Naive B cell (primary cell): ENCODE results near the gene SIGLEC14. TPM values are rescaled to one million over a fixed set of nuclear protein-coding genes. Genes with fewer than 3 reads are reported as not detected.
"Not testable (repeated sequence)": the region's sequence is repeated elsewhere in the genome, so short reads cannot be mapped to it uniquely, and the experiment has no call there.

Source experiments
- ATAC-seq, 2 donors: fragments of 150-1000 bp; cut with Tn5 transposase; 2 replicates each; pipeline ENCODE4 v1.10.0; 2021; ENCODE audit warnings: low read depth in 2 of 2, mild to moderate bottlenecking in 2 of 2, moderate library complexity in 2 of 2
- DNase-seq: peaks from one replicate; pipeline ENCODE4 v3.0.0; 2022
- H3K27ac Mint-ChIP-seq, 6 donors: one replicate each; pipeline ENCODE4 v1.8.0; 2020 to 2022; ENCODE audit warnings: mild to moderate bottlenecking in 6 of 6, mixed read lengths in 6 of 6, moderate library complexity in 5 of 6, inconsistent platforms in 2 of 6
- H3K27me3 Mint-ChIP-seq, 3 donors: one replicate each; pipeline ENCODE4 v1.8.0; 2021 to 2022; ENCODE audit warnings: mixed read lengths in 3 of 3, mild to moderate bottlenecking in 1 of 3
- H3K36me3 Mint-ChIP-seq, 2 donors: one replicate each; pipeline ENCODE4 v1.8.0; 2020 to 2022; ENCODE audit warnings: mixed read lengths in 2 of 2, inconsistent platforms in 1 of 2, mild to moderate bottlenecking in 1 of 2
- H3K4me1 Mint-ChIP-seq, 3 donors: one replicate each; pipeline ENCODE4 v1.8.0; 2020 to 2022; ENCODE audit warnings: mixed read lengths in 3 of 3, inconsistent platforms in 1 of 3, mild to moderate bottlenecking in 1 of 3, moderate library complexity in 1 of 3
- H3K4me3 Mint-ChIP-seq, 8 donors: one replicate each; pipeline ENCODE4 v1.8.0; 2020 to 2022; ENCODE audit warnings: mild to moderate bottlenecking in 8 of 8, mixed read lengths in 8 of 8, moderate library complexity in 8 of 8, inconsistent platforms in 2 of 8
- H3K9me3 Mint-ChIP-seq, 7 donors: one replicate each; pipeline ENCODE4 v1.8.0; 2020 to 2022; ENCODE audit warnings: mixed read lengths in 7 of 7, mild to moderate bottlenecking in 5 of 7, inconsistent platforms in 2 of 7, moderate library complexity in 1 of 7
- polyA plus RNA-seq, 6 donors: library from polyadenylated mRNA; unstranded; fragments of 300-500 nt; fragmentation: Illumina TruSeq; gene quantifications; one replicate each; pipeline ENCODE4 v1.2.3, GENCODE V29; 2021; ENCODE audit warnings: low read depth in 6 of 6

SIGLEC14 gene, protein sequence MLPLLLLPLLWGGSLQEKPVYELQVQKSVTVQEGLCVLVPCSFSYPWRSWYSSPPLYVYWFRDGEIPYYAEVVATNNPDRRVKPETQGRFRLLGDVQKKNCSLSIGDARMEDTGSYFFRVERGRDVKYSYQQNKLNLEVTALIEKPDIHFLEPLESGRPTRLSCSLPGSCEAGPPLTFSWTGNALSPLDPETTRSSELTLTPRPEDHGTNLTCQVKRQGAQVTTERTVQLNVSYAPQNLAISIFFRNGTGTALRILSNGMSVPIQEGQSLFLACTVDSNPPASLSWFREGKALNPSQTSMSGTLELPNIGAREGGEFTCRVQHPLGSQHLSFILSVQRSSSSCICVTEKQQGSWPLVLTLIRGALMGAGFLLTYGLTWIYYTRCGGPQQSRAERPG
- 10 to 100 TPM; 14.3 to 27.2 (median 19.9) TPM for polyA plus RNA-seq

DNA sequence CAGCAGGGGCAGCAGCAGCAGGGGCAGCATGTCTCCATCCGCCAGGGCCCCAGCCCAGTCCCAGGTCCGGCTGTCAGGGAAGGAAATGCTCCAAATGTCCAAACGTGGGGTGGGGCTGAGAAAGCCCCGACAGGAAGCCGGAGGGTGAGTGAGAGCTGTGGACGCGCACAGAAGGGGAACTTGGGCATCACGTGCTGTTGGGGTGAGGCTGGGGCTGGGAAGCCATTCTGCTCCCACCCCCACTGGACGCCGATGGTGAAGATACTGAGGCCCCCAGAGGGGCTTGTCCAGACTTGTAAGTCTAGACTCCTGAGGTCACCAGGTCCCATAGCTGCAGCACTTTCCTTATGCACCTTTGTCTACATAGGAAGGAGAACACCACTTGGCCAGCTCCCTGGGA, at the start of gene SIGLEC14:
TSS of gene SIGLEC14 (minus strand) at position 96 of the 400 bp plus-strand sequence. CDS start at position 30, 66 bp downstream.
- not testable (repeated sequence) for H3K9me3 Mint-ChIP-seq
- peak within 1 kb of the TSS; percentile 90 to 99 (median 94) for H3K4me3 Mint-ChIP-seq

DNA sequence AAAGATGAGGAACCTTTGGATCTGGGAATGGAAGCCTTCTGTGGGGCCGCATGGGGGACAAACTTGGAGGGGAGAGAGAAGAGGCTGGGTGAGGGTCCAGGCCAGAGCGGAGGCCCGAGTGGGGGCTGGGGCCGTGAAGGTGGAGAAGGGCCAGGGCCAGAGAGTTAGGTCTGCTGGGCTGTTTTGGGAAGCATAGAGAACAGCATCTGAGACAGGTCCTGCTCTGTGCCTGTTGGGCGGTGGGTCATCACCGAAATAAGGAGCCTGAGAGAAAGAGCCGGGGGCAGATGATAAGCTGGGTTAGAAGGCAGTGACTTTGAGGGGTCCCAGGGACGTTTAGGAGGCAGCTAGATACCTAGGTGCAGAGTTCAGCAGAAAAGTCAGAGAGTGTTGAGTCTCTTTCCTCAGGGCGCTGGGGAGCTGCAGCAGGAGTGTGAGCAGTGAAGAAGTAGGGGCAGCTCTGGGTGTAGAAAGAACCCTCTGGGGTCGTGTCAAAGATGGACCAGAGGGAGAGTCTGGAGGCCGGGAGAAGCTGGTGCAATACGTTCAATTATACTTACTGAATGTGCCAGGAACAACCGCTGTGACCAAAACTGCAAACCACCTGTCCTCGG, 49.2 kb upstream of the SIGLEC14 start:
- Mint-ChIP-seq H3K27me3 (peaks cover 21 to 81% (median 62%) of the 10 kb centered on the region in 3 donors), H3K4me3 (no peak overlapping the region), H3K36me3 (peaks cover 3 to 9% of the 10 kb centered on the region in 2 donors), H3K9me3 (peaks cover 0 to 4% (median 2%) of the 10 kb centered on the region in 7 donors), H3K27ac (peak overlapping the region in 2 of 6 donors; percentile 53 to 64), H3K4me1 (peaks cover 0 to 12% (median 10%) of the 10 kb centered on the region in 3 donors)
- no peak for ATAC-seq
- no peak for DNase-seq

More for the DNA sequence above, at the start of gene SIGLEC14:
- DNase-seq (peak; percentile 40), ATAC-seq (peak; percentile 46 to 47)
- Mint-ChIP-seq H3K27ac (peak within 1 kb of the TSS; percentile 87 to 99 (median 98)), H3K4me1 (peaks cover 54 to 78% (median 55%) of the 10 kb centered on the region in 3 donors), H3K36me3 (peaks cover 14 to 16% of the 10 kb centered on the region in 2 donors)
- not testable (repeated sequence) for H3K27me3 Mint-ChIP-seq

DNA sequence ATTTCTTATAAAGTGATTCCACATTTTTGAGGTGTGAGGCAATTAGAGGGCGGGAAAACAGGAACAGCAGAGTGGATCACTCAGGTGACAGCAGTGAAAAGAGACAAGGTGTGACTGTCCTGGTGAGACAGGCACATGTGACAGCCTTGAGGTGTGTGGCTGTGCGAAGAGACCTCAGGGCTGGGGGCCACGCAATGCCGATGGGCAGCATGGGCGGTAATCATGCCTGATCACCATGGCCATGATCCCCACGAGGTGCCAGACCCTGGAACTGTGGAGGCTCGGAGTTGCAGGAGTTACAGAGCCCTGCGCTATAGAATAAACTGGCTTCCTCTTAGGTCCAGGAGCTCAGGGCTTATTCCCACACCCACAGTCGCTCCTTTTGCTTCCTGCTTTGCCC, 48.5 kb upstream of the SIGLEC14 start:
- H3K27ac Mint-ChIP-seq: no peak overlapping the region

GRCh38 chr19:51694318-51695085, 47.9 kb upstream of the SIGLEC14 start:
- H3K4me3 Mint-ChIP-seq: peak overlapping the region in 1 of 8 donors; percentile 25
- peaks cover 1 to 9% of the 10 kb centered on the region in 2 donors for H3K36me3 Mint-ChIP-seq
- H3K27me3 Mint-ChIP-seq: peaks cover 15 to 84% (median 66%) of the 10 kb centered on the region in 3 donors

More for the DNA sequence above, 48.5 kb upstream of the SIGLEC14 start:
- no peak overlapping the region for H3K4me3 Mint-ChIP-seq
- H3K9me3 Mint-ChIP-seq: peaks cover 0 to 3% (median 0%) of the 10 kb centered on the region in 7 donors
- DNase-seq (no peak), ATAC-seq (no peak)
- H3K4me1 Mint-ChIP-seq: peaks cover 3 to 17% (median 10%) of the 10 kb centered on the region in 3 donors
- H3K27me3 Mint-ChIP-seq: peaks cover 15 to 81% (median 60%) of the 10 kb centered on the region in 3 donors
- H3K36me3 Mint-ChIP-seq: peaks cover 3 to 9% of the 10 kb centered on the region in 2 donors

GRCh38 chr19:51693819-51694218, 47.2 kb upstream of the SIGLEC14 start:
- no peak for DNase-seq
- Mint-ChIP-seq H3K36me3 (peaks cover 0 to 11% of the 10 kb centered on the region in 2 donors), H3K27ac (peak overlapping the region in 2 of 6 donors; percentile 24 to 60), H3K9me3 (peaks cover 0 to 3% (median 0%) of the 10 kb centered on the region in 7 donors), H3K27me3 (peaks cover 15 to 87% (median 67%) of the 10 kb centered on the region in 3 donors), H3K4me3 (peak overlapping the region in 1 of 8 donors; percentile 25), H3K4me1 (peaks cover 10 to 20% (median 11%) of the 10 kb centered on the region in 3 donors)
- no peak for ATAC-seq

More at GRCh38 chr19:51694318-51695085, 47.9 kb upstream of the SIGLEC14 start:
- Mint-ChIP-seq H3K27ac (peak overlapping the region in 1 of 6 donors; percentile 23), H3K4me1 (peaks cover 8 to 20% (median 10%) of the 10 kb centered on the region in 3 donors), H3K9me3 (peaks cover 0 to 3% (median 0%) of the 10 kb centered on the region in 7 donors)
- no peak for ATAC-seq
- DNase-seq: no peak

DNA sequence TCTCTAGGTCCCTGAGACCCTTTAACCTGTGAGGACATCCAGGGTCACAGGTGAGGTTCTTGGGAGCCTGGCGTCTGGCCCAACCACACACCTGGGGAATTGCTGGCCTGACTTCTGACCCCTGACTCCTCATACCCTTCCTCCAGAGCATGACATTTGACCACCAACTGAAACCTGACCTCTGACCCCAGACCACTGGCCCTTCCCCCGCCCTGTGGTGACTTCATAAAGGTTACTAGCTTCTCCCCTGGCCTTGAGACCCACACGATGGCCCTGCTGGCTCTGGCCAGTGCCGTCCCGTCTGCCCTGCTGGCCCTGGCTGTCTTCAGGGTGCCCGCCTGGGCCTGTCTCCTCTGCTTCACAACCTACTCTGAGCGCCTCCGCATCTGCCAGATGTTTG, 46.6 kb upstream of the SIGLEC14 start, which contains the start of gene SPACA6:
TSS of gene SPACA6 (plus strand) at position 71 of the 400 bp plus-strand sequence. CDS start at position 268, 197 bp downstream.
- H3K4me3 Mint-ChIP-seq: peak within 1 kb of the TSS in 3 of 8 donors; percentile 20 to 63 (median 25)
- peaks cover 0 to 17% of the 10 kb centered on the region in 2 donors for H3K36me3 Mint-ChIP-seq
- H3K9me3 Mint-ChIP-seq: no peaks in the 10 kb centered on the region
- peaks cover 17 to 87% (median 68%) of the 10 kb centered on the region in 3 donors for H3K27me3 Mint-ChIP-seq
- no peak for ATAC-seq
- no peak for DNase-seq
- H3K27ac Mint-ChIP-seq: peak within 1 kb of the TSS in 2 of 6 donors; percentile 24 to 65
- H3K4me1 Mint-ChIP-seq: peaks cover 16 to 26% (median 16%) of the 10 kb centered on the region in 3 donors

DNA sequence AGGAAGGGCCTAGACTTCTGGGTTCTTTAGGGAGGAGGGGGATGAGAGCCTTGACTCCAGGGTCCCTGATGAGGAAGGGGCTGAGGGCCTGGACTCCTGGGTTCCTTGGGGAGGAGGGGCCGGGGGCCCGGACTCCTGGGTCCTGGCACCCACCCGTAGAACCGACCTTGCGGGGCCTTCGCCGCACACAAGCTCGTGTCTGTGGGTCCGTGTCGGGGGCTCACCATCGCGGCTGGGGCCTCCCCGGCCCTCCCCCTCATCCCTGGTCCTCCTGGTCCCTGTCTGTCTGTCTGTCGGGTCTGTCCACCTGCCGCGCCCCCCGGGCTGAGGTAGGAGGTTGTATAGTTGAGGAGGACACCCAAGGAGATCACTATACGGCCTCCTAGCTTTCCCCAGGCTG, 45.8 kb upstream of the SIGLEC14 start:
- Mint-ChIP-seq H3K27ac (no peak overlapping the region), H3K36me3 (peaks cover 0 to 20% of the 10 kb centered on the region in 2 donors), H3K4me3 (no peak overlapping the region), H3K4me1 (peaks cover 16 to 32% (median 24%) of the 10 kb centered on the region in 3 donors), H3K27me3 (peaks cover 25 to 87% (median 75%) of the 10 kb centered on the region in 3 donors), H3K9me3 (no peaks in the 10 kb centered on the region)
- ATAC-seq (no peak), DNase-seq (no peak)

GRCh38 chr19:51691584-51692428, 45.2 kb upstream of the SIGLEC14 start:
- peak overlapping the region in 5 of 8 donors; percentile 32 to 89 (median 70) for H3K4me3 Mint-ChIP-seq
- ATAC-seq (no peak), DNase-seq (no peak)
- H3K36me3 Mint-ChIP-seq: peaks cover 0 to 20% of the 10 kb centered on the region in 2 donors
- H3K27ac Mint-ChIP-seq: peak overlapping the region in 2 of 6 donors; percentile 59 to 84
- H3K27me3 Mint-ChIP-seq: peaks cover 31 to 88% (median 77%) of the 10 kb centered on the region in 3 donors
- peaks cover 16 to 32% (median 24%) of the 10 kb centered on the region in 3 donors for H3K4me1 Mint-ChIP-seq
- H3K9me3 Mint-ChIP-seq: no peaks in the 10 kb centered on the region

- Mint-ChIP-seq H3K27me3 (peaks cover 34 to 85% (median 81%) of the 10 kb centered on the region in 3 donors), H3K9me3 (no peaks in the 10 kb centered on the region), H3K27ac (peak overlapping the region in 3 of 6 donors; percentile 56 to 84 (median 59)), H3K36me3 (peaks cover 0 to 20% of the 10 kb centered on the region in 2 donors), H3K4me1 (peaks cover 16 to 32% (median 24%) of the 10 kb centered on the region in 3 donors), H3K4me3 (peak overlapping the region in 7 of 8 donors; percentile 15 to 89 (median 56))
- ATAC-seq (no peak), DNase-seq (no peak)
Measured at GRCh38 chr19:51691074-51691583, 44.5 kb upstream of the SIGLEC14 start.

DNA sequence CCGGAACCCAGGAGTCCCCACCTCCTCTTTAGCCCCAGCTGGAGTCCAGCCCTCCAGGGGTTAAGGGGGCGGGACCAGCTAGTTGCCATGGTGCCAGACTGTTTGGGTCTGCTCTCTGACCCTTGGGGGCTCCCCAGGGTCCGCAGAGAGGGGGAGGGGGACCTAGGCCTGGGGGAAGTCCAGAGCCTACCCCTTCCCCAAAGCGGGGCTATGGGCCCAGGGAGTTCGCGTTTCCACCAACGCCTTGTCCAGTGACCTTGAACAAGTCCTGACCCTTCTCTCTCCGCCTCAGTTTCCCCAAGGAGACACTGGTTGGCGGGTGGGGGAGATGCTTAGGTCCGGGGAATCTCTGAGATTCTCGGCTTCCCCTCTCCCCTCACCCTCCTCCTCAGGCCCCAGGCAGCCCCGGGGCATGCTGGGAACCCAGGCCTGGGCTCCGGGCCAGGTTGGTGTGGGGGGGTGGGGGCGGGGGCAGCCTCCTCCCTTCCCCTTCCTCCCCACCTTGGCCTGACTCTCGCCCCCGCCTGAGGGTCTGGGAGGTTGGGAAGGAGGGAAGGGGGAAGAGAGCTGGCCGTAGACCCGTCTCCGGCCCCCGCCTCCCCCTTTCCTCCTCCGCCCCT, 43.9 kb upstream of the SIGLEC14 start:
- Mint-ChIP-seq H3K9me3 (no peaks in the 10 kb centered on the region), H3K27me3 (peaks cover 39 to 86% (median 85%) of the 10 kb centered on the region in 3 donors), H3K27ac (peak overlapping the region in 2 of 6 donors; percentile 41 to 84), H3K4me1 (peaks cover 16 to 32% (median 24%) of the 10 kb centered on the region in 3 donors), H3K4me3 (peak overlapping the region; percentile 15 to 80 (median 64)), H3K36me3 (peaks cover 0 to 20% of the 10 kb centered on the region in 2 donors)
- ATAC-seq: peak; percentile 78 to 82
- DNase-seq: peak; percentile 30

DNA sequence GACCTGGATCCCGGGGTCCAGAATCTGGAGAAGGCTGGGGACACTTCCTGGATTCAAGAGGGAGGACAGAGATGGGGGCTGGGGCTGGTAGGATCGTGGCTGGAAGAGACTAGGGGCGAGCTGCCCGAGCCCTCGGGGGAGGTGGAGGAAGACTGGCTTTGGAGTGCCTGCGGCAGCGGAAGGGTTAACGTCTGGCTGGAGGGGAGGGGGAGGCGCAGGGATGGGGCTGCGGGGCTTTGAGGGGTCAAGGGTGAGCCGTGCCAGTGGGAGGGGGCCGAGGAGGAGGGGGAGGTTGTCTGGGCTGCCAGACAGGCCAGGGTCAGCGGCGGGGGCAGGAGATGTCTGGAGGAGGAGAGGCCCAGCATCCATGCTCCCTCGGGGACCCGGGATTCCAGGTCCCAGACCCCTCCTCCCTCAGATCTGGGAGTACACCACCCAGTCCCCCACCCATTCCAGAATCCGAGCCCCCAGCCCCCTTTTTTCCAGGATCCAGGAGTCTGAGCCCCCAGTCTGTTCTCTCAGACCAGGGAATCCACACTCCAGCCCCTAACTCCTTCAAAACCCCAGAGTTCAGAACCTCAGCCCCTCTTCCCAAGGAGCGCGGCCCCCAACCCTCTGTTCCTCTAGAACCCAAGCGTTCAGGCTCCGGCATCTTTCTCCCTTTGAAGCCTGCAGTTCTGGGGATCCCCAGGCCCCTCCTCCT, 43.3 kb upstream of the SIGLEC14 start:
- DNase-seq (no peak), ATAC-seq (no peak)
- Mint-ChIP-seq H3K27me3 (peaks cover 42 to 84% (median 83%) of the 10 kb centered on the region in 3 donors), H3K4me3 (peak overlapping the region; percentile 5 to 83 (median 64)), H3K27ac (peak overlapping the region in 1 of 6 donors; percentile 84), H3K4me1 (peaks cover 16 to 32% (median 24%) of the 10 kb centered on the region in 3 donors), H3K36me3 (peaks cover 2 to 22% of the 10 kb centered on the region in 2 donors), H3K9me3 (peaks cover 0 to 3% (median 0%) of the 10 kb centered on the region in 7 donors)
